HG03457 (cell line): ENCODE measurements around the gene PPP1R36.
"Not testable (repeated sequence)": the region's sequence is repeated elsewhere in the genome, so short reads cannot be mapped to it uniquely, and the experiment has no call there.

Experiments
- ATAC-seq: cut with Tn5 transposase; IDR thresholded peaks from one replicate; pipeline ENCODE4 v1.9.1; 2021; ENCODE audit warnings: moderate number of reproducible peaks; ENCODE audit not compliant: unreplicated experiment

The PPP1R36 gene

GRCh38 chr14:64610049-64610746, 60.4 kb downstream of the PPP1R36 start:
- no peak for ATAC-seq

GRCh38 chr14:64611358-64612020, 61.7 kb downstream of the PPP1R36 start:
- ATAC-seq = no peak

DNA sequence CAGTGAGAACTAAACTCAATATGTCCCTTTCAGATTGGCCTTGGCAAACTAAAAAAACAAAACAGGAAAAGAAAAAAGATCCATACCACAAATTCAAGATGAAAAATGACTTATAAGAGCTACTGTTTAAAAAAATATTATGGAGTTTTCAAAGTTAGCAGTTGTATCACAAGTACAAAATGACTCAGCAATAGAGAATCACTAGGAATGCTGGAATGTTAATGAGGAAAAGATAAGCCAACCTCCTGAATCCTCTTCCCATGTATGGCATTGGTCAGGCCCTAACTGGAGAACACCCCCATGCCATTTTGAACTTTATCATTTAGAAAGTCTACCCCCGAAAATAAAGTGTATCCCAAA, 62.2 kb downstream of the PPP1R36 start:
- ATAC-seq = no peak

- no peak for ATAC-seq
These were observed 63.4 kb downstream of the PPP1R36 start for GRCh38 chr14:64612971-64613666.

GRCh38 chr14:64614166-64614565, 64.4 kb downstream of the PPP1R36 start:
- ATAC-seq = no peak

- ATAC-seq = no peak
These were observed 65.1 kb downstream of the PPP1R36 start for GRCh38 chr14:64614805-64615391.

DNA sequence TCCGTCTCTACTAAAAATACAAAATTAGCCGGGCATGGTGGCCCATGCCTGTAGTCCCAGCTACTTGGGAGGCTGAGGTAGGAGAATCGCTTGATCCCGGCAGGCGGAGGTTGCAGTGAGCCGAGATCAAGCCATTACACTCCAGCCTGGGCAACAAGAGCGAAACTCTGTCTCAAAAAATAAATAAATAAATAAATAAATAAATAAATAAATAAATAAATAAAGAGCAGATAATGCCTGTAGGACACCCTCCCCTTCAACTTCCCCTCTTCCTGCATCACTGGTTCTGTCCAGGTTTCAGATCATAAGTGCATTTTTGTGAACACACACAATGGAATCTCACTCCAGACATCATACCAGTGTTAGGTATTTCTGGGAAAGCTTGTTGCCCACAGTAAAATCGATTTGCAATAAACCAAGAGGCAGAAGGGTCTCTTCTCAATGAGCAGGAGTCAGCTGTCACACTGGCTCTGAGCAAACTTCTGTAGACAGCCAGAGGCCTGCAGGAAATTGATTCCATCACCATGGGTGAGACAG, 68.2 kb downstream of the PPP1R36 start:
- not testable (repeated sequence) for ATAC-seq

DNA sequence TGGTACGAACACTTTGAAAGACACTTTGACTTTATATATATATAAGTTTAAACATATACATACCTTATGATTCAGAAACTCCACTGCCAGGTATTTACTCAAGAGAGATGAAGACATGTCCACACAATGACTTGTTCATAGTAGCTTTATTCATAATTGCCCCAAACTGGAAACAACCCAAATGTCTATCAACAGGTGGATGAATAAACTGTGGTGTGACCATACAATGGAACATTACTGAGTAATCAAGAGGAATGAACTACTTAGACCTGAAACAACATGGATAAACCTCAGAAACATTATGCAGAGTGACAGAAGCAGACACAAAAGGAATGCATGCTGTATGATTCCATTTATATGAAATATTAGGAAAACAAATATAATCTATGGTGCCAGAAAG, 71.1 kb downstream of the PPP1R36 start:
- ATAC-seq = no peak

DNA sequence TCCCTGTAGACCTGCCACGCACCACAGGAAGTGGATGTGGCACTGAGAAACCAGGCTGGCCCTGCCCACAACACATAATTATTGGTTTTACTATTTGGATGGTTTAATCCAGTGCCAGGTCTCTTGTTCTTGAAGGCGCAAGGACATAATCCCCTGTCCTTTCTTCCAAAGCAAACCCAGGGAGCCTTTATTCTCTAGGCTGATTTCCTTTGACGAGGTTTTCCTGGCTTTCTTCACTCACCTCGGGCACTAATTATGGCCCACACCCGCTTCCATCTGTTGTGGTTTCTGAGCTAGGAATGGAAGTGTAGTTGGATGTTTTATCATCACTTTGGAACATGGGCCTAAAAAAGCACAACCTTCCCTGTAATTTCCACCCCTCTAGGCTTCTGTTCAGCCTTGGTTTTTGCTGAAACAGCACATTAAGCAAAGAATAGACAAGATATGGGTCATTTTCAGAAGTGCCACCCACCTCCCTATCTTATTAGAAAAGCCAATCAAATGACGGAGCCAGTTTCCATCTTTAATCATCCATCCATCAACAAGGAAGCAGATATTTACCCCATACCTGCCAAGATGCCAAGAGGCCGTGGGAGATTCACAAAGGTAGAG, 73.9 kb downstream of the PPP1R36 start:
- no peak for ATAC-seq

DNA sequence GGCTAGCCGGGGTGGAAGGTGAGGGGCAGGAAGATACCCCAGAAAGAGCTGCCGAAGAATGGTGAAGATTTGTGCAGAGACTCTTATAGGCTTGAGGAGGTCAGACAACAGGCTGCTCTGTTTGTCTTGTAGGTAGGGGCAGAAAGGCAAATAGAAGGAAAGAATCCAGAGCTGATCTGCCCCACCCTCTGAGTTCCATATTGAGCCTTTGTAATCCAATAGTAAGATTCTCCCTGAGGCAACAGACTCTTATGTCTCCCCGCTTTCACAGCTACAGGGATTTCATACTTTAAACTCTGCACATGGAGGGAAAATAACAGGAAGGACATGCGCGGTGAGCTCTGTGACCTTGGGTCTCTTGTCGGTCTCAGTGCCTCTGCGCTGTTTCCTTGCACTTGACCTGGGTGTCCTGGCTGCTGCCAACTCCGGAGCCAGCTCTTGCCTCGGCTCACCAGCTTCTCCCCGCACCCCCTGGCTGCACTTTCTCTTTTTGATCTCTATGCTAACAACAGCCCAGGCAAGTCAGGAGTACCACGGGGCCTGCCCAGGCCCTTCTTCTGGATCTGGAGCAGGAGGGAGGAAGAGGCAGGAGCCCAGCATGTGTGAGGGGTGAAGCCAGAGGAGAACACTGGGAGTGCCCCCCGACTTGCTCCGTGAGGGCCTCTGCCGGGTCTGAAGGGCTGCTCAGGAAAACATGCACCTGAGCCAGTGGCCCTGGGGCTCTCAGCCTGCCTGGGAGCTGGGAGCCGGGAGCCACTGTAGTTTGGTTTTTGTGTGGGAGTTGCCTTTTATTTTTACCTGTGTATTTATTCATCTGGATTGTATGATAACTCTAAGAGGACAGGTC, 75.8 kb downstream of the PPP1R36 start:
- no peak for ATAC-seq

- ATAC-seq = no peak
These were observed 79.2 kb downstream of the PPP1R36 start for GRCh38 chr14:64628940-64629408.

DNA sequence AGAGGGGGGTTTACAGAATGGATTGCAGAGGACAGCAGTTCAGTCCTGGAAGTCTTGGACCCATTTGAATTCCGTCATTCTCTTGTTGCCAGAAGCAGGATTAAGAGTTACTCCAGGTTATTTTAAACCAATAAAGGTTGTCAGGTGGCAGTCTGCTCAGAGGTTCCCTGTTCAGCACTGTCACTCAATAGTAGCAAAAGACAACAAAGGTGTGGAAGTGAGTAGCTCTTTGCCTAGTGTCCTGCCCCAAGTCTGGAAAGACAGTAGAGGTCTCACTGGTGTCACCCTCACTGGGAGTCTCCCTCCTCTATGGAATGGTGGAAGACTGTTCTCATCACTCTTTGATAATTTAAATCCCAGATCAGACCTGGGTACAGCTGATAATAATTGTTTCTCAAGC, 81.0 kb downstream of the PPP1R36 start:
- ATAC-seq = no peak

GRCh38 chr14:64631222-64631621, 81.5 kb downstream of the PPP1R36 start:
- ATAC-seq = not testable (repeated sequence)

- ATAC-seq = no peak
These were observed 82.3 kb downstream of the PPP1R36 start for GRCh38 chr14:64632056-64632455.

DNA sequence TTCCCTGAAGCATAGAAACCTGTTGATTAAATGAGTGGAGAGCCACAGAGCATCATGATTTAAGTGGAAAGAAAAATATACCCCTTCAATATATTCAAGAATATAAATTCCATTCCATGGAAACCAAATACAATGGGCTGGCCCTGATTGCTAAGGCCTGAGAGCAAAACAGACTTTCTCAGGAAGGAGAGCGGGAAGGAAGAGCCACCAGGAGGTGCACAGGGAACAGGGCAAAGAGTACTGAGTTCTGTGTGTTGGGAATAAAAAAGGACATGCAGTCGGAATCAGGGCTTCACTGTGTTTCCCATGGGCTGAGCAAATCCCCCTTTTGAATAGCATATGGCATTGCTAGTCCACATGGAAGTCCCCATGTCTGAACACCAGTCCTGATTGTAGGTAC, 84.8 kb downstream of the PPP1R36 start:
- ATAC-seq = no peak

- ATAC-seq = no peak
These were observed 86.6 kb downstream of the PPP1R36 start for GRCh38 chr14:64636208-64636979.

DNA sequence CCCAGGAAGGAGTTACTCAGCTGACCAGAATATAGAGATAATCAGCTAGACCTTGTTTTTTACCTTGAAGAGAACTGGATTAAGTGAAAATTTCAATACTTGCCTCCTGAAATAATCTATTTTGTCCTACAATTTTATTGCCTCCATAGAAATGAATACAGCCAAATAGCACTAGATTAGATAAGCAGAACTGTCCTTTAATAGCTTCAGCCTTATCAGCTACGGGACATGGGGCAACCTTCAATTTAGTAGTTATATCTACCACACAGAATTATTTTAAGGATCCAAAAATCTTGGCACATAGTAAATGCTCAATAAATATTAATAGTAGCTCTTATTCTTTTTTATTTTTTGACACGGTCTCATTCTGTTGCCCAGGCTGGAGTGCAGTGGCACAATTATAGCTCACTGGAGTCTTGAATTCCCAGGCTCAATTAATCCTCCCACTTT, 87.2 kb downstream of the PPP1R36 start:
- ATAC-seq = no peak

GRCh38 chr14:64637735-64638473, 88.1 kb downstream of the PPP1R36 start:
- no peak for ATAC-seq

DNA sequence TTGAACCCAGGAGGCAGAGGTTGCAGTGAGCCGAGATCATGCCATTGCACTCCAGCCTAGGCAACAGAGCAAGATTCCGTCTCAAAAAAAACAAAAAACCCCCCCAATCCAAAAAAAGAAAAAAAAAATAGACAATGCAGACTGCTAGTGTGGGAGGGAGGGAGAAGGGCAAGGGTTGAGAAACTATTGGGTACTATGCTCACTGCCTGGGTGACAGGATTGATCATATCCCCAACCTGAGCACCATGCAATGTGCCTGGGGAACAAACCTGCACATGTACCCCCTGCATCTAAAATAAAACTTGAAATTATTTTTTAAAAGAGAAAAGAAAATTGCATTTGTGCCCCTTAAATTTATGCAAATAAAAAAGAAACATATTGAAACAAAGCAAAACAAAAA, 88.9 kb downstream of the PPP1R36 start:
- no peak for ATAC-seq
